MM.1S (cell line): Measurements from ENCODE around the gene FUT8.

ENCODE experiments used
- CTCF ChIP-seq: fragments of 300-600 bp; sonication (generic); IDR thresholded peaks from 2 replicates; pipeline ENCODE4 v1.5.1; 2016; ENCODE audit warnings: antibody characterized with exemption, low read length, mixed read lengths
- EZH2 ChIP-seq: fragments of 300-600 bp; sonication (generic); optimal IDR thresholded peaks from 2 replicates; pipeline ENCODE3; 2017; ENCODE audit warnings: low read depth, mild to moderate bottlenecking, antibody characterized with exemption, low read length, mixed read lengths
- EZH2phosphoT487 ChIP-seq: fragments of 300-600 bp; sonication (generic); IDR thresholded peaks from 2 replicates; pipeline ENCODE4 v1.6.1; 2018; ENCODE audit warnings: antibody characterized with exemption, low read length

DNA sequence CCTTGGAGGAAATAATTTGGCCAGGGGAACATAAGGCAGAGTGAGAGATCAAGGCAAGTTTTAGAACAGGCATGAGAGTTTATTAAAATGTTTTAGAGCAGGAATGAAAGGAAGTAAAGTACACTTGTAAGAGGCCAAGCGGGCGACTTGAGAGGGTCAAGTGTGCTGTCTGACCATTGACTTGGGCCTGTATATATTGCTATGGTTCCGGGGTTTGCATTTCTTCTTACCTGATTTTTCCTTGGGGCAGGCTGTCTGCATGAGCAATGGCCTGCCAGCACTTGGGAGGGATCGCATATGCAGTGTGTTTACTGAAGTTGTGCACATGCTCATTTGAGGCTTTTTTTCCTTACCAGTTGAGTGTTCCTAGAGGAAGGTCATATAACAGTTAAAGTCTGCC, 214.8 kb downstream of the FUT8 start:
- no peak for TF ChIP-seq CTCF
- no peak for TF ChIP-seq EZH2
- no peak for TF ChIP-seq EZH2phosphoT487
